ENCODE results near the gene GPX1. TPM values are rescaled to one million over a fixed set of nuclear protein-coding genes. Genes with fewer than 3 reads are reported as not detected.
A peak's percentile ranks its signal among the peaks of the same experiment; 100 is the strongest.

GPX1 gene
- total and polyA plus RNA-seq, 4 donors, result 106 to 879 (median 515) TPM

- ATAC-seq (ENCODE audit: insufficient read depth, low FRiP score), result peak; percentile 29
- WGBS, 2 donors, result 27 to 53% methylated on average over 11 of the region's 11 CpGs
- Histone ChIP-seq H3K27ac (ENCODE audit: low read depth in 1 of 2, low read length in 1 of 2) (no peak overlapping the region), H3K4me1 (ENCODE audit: control insufficient read depth in 5 of 5, insufficient read depth in 5 of 5, low read length in 5 of 5) (peaks cover 0 to 7% (median 3%) of the 10 kb centered on the region in 5 donors), H3K9ac (ENCODE audit: insufficient read depth in 1 of 2, low read length in 2 of 2) (peak overlapping the region in 1 of 2 donors; percentile 49), H3K36me3 (ENCODE audit: control insufficient read depth in 4 of 4, insufficient read depth in 4 of 4, low read length in 4 of 4) (peaks cover 0 to 6% (median 1%) of the 10 kb centered on the region in 4 donors), H3K9me3 (ENCODE audit: control insufficient read depth in 4 of 4, insufficient read depth in 3 of 4, low read length in 3 of 4) (no peaks in the 10 kb centered on the region), H3K4me3 (no peak overlapping the region), H3K27me3 (ENCODE audit: control insufficient read depth in 3 of 3, insufficient read depth in 3 of 3, low read length in 2 of 3) (no peaks in the 10 kb centered on the region)
- no peak for TF ChIP-seq CTCF (IDR thresholded peaks at IDR 0.05; ENCODE audit: control extremely low read depth, extremely low read depth)
- DNase-seq, result no peak
These were observed 28.1 kb upstream of the GPX1 start for GRCh38 chr3:49386056-49386756.

GRCh38 chr3:49385617-49386016 lies 27.5 kb upstream of the GPX1 start:
- no peak overlapping the region for H3K4me3 ChIP-seq
- no peak for DNase-seq
- no peaks in the 10 kb centered on the region for H3K9me3 ChIP-seq (ENCODE audit: control insufficient read depth in 4 of 4, insufficient read depth in 3 of 4, low read length in 3 of 4)
- peaks cover 0 to 10% (median 3%) of the 10 kb centered on the region in 5 donors for H3K4me1 ChIP-seq (ENCODE audit: control insufficient read depth in 5 of 5, insufficient read depth in 5 of 5, low read length in 5 of 5)
- no peak overlapping the region for H3K27ac ChIP-seq (ENCODE audit: low read depth in 1 of 2, low read length in 1 of 2)
- no peak for ATAC-seq (ENCODE audit: insufficient read depth, low FRiP score)
- peaks cover 0 to 6% (median 1%) of the 10 kb centered on the region in 4 donors for H3K36me3 ChIP-seq (ENCODE audit: control insufficient read depth in 4 of 4, insufficient read depth in 4 of 4, low read length in 4 of 4)
- H3K27me3 ChIP-seq (ENCODE audit: control insufficient read depth in 3 of 3, insufficient read depth in 3 of 3, low read length in 2 of 3), result no peaks in the 10 kb centered on the region
- 94 to 98% methylated on average over 1 of the region's 1 CpG for WGBS, 2 donors
- no peak overlapping the region for H3K9ac ChIP-seq (ENCODE audit: insufficient read depth in 1 of 2, low read length in 2 of 2)
- no peak for TF ChIP-seq CTCF (IDR thresholded peaks at IDR 0.05; ENCODE audit: control extremely low read depth, extremely low read depth)

GRCh38 chr3:49383387-49383786 lies 25.2 kb upstream of the GPX1 start:
- WGBS, 2 donors, result 64 to 86% methylated on average over 5 of the region's 5 CpGs
- H3K9ac ChIP-seq (ENCODE audit: insufficient read depth in 1 of 2, low read length in 2 of 2), result no peak overlapping the region

More at GRCh38 chr3:49383387-49383786, 25.2 kb upstream of the GPX1 start:
- Histone ChIP-seq H3K9me3 (ENCODE audit: control insufficient read depth in 4 of 4, insufficient read depth in 3 of 4, low read length in 3 of 4) (no peaks in the 10 kb centered on the region), H3K4me1 (ENCODE audit: control insufficient read depth in 5 of 5, insufficient read depth in 5 of 5, low read length in 5 of 5) (peaks cover 0 to 10% (median 3%) of the 10 kb centered on the region in 5 donors), H3K27ac (ENCODE audit: low read depth in 1 of 2, low read length in 1 of 2) (no peak overlapping the region), H3K4me3 (no peak overlapping the region), H3K36me3 (ENCODE audit: control insufficient read depth in 4 of 4, insufficient read depth in 4 of 4, low read length in 4 of 4) (peaks cover 0 to 3% (median under 1%) of the 10 kb centered on the region in 4 donors), H3K27me3 (ENCODE audit: control insufficient read depth in 3 of 3, insufficient read depth in 3 of 3, low read length in 2 of 3) (no peaks in the 10 kb centered on the region)
- DNase-seq (no peak), ATAC-seq (ENCODE audit: insufficient read depth, low FRiP score) (no peak)
- TF ChIP-seq CTCF (IDR thresholded peaks at IDR 0.05; ENCODE audit: control extremely low read depth, extremely low read depth), result no peak
